GM19238 (cell line): Measurements from ENCODE around the gene S100A3.
"Not testable (repeated sequence)": the region's sequence is repeated elsewhere in the genome, so short reads cannot be mapped to it uniquely, and the experiment has no call there.

Experiments
- DNase-seq: peaks from one replicate; pipeline ENCODE4 v3.0.0; 2011; ENCODE audit warnings: low spot score; ENCODE audit not compliant: insufficient read length

Gene S100A3

DNA sequence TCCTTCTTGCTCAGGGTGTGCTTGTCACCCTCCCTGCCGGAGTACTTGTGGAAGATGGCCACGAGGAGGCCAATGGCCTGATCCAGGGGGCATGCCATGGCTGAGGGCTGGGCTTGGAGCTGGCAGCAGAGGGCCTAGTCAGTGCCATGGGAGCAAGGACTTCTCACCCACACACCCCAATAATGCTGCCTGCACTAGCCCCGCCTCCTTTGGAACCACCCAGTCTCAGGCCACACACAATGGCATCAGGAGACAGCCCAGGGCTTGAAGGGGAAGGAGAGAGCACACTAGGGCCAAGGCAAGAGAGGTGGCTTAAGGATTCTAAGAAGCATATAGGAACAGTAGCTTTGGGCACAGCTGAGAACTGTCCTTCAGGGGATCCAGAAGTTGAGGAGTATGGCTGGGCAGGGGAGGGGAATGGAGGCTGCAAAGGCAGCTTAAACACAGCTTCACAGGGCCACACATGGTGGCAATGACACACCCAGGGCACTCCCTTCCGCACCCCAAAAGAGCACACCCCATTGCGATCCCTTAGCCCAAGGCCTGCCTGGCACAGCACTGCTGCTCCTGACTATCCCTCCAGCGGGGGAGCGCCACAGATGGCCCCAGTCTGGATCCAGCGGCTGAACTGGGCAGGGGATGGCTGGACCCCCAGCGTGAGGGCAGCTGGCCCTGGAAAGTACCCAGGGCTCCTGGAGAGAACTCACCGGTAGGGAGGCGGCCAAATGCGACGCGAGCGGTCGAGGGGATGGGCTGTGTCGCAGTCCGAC, 13.6 kb downstream of the S100A3 start, which contains the start of gene S100A6:
S100A6 (minus strand) TSS at position 750 of the 770 bp plus-strand sequence; CDS start at position 98, 652 bp downstream.
- DNase-seq = no peak

DNA sequence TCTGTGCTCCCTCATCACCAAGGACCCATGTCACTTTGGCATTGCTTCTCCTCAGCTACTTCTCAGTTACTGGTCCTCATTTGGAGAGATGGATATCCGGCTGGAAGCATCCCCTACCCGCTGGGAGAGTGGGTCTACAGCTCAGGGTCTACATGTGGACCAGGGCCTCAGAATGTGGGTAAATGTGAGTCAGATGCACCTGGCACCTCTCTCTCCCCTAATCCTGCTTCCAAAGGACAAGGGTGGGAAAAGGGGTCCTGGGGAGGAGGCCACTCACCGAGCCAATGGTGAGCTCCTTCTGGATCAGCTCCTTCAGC, 14.2 kb downstream of the S100A3 start:
- DNase-seq = no peak

DNA sequence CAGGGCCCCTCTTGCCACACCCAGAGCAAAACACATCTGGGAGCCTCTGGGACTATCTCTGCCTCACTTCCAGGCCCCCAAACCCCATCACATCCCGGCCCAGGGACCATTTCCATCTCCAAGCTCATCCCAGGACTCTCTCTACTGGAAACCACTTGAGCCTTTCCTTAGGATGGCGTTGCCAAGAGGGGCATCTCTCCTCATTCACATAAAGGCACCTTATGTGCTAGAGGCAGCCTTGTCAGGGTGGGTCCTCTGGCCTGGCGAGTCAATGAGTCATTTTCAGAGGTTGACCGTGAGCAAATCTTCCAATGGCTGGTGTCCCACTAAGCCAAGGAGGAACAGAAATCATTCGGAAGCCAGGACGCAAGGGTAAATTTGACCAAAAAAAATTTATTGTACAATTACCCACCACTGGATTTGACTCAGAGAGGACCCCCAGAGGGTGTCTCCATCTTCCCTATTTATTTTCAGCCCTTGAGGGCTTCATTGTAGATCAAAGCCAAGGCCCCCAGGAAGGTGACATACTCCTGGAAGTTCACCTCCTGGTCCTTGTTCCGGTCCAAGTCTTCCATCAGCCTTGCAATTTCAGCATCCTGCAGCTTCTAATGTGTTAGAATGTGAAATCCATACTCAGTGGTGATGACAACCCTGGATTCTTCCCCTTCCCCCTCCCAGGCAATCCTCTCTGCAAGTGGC, 14.7 kb downstream of the S100A3 start:
- no peak for DNase-seq

DNA sequence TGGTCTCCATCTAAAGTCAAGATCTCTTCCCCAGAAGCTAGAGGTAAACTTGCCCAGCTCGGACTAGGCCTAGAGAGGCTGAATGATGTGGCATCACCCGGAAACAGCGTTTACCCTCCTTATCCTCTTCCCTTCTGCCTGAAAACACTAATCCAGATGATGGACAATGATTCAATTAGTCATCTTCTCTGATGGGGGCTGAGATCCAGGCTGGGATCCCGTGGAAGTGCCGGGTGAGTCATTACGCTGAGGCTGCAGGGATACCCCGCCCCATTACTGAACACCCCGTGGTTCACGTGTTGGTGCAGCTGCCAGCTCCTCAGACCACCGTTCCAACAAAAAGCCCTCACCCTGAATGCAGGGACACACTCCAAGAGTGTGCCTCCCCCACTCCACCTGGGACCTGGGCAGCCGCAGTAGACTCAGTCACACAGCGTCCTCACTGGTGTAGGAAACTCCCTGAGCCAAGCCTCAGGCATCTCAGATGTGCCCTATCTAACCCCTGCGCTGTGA, 15.3 kb downstream of the S100A3 start:
- no peak for DNase-seq

DNA sequence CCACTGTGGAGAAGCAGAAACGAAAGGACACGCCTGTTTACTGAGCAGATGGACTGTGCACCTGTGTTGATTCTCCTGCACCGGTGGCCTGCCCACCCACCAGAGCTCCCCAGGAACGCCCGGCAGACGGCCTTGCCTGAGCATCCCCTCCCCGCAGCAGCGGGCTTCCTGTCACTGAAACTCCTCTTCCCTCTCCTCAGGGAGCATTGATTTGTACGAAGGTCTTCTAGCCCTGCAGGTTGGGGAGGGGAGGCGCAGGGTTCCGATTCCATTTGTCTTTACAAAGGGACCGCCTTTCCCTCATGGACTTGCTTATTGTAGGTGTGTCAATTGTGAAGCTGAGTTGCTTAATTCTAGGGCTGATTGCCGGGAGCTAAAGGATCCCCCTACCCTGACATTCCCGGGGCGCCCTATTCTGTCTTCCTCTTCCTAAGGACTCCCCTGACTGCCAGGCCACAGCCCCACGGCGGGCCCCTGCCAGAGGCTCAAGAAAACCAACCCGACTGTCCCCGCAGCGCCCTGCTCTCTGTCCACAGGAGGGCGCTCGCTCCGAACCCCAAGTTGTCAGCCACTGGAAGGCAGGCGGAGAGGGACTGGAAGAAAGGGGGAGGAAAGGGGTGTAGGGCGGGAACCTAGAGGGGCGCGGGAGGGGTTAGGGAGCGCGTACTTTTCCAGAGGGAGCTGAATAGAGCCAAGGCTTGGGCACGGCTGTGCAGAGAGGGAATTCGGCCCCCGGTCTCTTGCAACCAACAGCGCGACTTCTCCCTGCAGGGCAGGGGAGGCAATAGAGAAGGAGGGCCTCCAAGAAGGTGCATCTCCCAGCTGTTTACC, 16.1 kb downstream of the S100A3 start:
- DNase-seq = peak; percentile 52

DNA sequence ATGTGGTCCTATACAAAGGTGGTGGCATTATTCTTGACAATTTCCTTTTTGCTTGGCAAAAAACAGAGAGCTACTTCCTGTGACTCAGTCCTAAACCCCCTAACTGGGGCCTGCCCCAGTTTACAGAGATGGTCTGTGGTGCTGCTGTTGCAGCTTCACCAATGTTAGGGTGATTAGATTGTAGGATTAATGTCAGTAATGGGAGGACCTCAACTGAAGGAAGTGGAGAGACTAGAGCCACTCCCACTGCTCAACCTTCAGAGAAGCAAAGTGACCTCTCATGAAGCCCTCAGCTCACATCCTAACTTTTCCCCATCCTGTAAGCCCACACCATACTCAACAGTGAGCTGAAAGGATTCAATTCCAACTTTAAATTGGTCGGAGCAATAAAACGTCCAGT, 16.9 kb downstream of the S100A3 start:
- no peak for DNase-seq

DNA sequence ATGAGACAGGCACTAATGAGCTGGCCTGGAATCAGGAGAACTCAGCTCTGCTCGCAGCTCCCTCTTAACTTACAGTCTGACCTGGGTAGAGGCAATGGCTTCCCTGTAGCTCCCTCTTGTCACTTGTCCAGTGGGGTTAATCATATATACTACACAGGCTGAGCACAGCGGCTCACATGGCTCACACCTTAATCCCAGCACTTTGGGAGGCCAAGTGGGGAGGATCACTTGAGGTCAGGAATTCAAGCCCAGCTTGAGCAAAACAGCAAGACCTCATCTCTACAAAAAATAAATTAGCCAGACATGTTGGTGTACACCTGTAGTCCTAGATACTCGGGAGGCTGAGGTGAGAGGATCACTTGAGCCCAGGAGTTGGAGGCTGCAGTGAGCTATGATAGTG, 17.4 kb downstream of the S100A3 start:
- DNase-seq = no peak

DNA sequence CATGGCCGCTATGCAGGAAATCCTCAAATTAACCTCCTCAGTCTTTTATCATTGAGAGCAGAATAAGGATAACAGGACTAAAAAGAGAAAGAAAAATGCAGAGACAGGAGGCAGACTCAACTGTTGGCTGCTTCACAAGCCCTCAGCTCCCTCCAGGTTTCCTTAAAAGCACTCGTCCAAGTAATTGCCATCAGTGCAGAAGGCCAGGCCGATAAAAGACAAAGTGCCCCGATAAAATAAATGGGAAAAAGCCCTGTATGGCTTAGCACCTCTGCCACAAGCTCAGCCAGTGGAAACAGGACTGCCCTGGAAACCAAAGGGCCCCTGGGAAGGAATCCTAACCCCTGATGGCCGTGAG, 21.4 kb downstream of the S100A3 start:
- DNase-seq = no peak

DNA sequence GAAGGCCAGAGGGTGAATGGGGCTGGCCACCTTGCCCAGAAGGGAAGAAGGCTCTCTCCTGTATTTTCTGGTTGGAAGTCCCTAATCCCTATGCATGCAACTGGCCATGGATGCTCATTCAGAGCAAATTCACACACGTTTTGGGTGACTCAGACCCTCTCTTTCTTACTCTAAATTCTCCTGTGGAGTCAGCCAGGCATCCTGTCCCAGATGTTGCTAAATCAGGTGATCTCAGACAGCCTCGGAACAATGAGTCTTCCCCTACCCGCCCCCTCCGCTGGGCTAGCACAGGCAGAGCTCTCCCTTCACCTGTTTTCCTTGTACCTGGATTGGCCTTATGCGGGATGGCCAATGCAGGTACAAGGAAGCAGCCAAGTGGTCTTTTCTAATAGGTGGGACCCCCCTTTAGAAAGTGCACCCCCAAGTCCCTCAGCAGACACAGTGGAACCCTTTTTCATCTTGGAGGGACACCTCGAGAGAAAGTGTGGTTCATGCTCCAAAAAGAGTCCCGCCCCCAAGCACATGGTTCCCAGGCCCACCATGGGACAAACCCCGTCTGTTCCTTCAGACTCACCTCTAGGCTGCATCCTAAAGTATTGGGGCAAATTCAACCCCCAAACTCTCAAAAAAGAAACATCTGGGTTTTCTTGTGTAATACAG, 21.9 kb downstream of the S100A3 start:
- no peak for DNase-seq

DNA sequence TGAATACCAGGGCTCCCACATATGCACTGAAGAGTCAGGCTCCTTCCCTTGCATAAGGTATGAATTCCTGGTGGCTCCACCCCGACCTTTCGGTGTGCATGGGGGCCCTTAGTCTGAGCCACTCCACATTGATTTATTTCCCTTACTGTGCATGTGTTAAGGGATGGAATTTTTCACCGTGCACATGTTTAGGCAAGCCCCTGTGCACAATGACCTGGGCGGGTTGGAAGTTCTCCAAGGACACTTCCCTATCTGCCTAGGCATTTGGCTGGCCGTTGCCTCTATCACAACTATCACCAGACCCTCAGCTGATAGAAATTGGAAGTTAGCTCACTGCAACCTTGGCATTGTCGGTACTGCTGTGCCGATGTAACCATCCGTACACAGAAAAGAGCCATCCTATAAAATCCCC, 22.9 kb downstream of the S100A3 start:
- DNase-seq = no peak

DNA sequence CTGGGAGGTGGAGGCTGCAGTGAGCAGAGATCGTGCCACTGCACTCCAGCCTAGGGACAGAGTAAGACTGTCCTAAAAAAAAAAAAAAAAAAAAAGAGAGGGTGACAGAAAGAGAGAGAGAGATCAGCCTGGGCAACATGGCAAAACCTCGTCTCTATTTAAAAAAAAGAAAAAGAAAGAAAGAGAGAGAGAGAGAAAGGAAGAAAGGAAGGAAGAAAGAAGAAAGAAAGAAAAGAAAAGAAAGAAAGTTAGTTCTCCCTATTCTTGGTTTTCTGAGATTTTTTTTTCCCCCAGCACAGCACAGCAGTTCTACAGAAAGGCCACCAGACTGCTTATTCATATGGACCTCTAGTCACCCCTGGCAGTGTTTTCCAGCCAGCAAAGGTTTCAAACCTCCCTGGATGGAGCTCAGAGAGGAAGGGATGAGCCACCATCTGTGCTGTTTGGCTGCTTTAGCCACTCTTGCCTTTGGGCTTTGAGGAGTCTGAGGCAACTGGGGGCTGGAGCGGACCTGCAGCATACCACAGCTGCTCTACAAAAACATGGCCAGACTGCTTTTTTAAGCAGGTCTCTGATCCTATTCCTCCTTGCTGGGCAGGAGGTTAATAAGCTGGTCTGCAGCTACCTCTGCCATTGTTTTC, 23.9 kb downstream of the S100A3 start:
- no peak for DNase-seq

DNA sequence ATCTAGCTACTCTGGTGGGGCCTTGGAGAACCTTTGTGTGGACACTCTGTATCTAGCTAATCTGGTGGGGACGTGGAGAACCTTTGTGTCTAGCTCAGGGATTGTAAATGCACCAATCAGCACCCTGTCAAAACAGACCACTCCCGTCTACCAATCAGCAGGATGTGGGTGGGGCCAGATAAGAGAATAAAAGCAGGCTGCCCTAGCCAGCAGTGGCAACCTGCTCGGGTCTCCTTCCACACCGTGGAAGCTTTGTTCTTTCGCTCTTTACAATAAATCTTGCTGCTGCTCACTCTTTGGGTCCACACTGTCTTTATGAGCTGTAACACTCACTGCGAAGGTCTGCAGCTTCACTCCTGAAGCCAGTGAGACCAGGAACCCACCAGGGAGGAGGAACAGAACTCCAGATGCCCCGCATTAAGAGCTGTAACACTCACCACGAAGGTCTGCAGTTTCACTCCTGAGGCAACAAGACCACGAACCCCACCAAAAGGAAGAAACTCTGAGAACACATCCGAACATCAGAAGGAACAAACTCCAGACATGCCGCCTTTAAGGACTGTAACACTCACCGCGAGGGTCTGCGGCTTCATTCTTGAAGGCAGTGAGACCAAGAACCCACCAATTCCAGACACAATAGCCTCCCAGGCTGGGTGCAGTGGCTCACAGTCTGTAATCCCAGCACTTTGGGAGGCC, 26.6 kb downstream of the S100A3 start:
- DNase-seq = not testable (repeated sequence)

DNA sequence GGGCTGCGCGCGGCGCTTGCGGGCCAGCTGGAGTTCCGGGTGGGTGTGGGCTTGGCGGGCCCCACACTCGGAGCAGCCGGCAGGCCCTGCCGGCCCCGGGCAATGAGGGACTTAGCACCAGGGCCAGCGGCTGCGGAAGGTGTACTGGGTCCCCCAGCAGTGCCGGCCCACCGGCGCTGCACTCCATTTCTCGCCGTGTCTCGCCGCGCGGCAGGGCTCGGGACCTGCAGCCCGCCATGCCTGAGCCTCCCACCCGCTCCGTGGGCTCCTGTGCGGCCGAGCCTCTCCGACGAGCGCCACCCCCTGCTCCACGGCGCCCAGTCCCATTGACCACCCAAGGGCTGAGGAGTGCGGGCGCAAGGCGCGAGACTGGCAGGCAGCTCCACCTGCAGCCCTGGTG, 27.2 kb downstream of the S100A3 start:
- not testable (repeated sequence) for DNase-seq

DNA sequence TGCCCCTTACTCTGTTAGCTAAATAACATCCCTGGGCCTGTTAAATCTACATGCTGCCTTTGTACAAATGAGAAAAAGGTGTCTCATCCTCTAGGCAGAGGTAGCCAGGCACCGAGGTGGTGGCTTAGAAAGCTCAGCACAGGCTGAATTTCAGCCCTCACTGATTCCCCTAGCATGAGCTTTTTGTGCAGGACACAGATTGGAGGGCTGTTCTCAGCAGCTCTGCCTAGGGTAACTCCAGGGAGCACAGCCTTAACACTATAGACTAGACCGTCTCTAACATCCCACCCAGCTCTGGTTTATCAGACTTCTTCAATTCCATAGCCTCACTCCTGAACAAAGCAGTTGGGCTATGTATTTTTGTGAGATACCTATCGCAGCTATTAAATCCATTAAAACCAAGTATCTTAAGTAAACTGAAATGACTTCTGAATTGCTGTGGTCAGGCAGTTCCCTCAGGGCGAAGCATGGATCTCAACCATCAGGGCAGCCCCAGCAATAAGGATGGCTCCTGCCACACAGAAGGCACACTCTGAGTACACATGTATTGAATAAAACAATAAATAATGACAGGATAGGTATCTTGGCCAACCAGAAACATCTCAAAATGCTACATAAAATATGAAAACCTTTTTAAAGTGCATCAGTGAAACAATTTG, 28.1 kb downstream of the S100A3 start:
- no peak for DNase-seq

DNA sequence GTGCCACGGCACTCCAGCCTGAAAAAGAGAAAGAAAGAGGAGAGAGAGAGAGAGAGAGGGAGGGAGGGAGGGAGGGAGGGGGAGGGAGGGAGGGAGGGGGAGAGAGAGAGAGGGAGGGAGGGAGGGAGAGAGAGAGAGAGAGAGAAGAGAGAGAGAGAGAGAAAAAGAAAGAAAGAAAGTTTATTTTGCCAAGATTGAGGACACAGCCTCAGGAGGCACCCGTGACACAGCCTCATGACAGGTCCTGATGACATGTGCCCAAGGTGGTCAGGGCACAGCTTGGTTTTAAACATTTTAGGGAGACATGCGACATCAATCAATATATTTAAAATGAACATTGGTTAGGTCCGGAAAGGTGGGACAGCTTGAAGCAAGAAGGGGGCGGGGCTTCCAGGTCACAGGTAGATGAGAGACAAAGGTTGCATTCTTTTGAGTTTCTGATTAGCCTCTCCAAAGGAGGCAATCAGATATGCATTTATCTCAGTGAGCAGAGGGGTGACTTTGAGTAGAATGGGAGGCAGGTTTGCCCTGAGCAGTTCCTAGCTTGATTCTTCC, 28.8 kb downstream of the S100A3 start:
- DNase-seq = not testable (repeated sequence)

DNA sequence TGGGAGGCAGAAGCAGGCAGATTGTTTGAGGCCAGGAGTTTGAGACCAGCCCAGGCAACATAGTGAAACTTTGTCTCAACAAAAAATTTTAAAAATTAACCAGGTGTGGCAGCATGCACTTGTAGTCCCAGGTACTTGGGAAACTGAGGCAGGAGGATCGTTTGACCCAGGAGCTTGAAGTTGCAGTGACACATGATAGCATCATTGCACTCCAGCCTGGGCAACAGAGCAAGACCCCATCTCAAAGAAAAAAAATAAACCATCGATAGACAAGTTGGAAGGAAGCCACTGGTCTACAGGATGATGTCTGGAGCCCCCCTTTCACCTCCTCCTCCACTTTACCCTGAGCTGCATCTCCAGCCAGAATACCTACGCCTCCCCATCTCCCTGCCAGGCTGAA, 29.8 kb downstream of the S100A3 start:
- DNase-seq = no peak

DNA sequence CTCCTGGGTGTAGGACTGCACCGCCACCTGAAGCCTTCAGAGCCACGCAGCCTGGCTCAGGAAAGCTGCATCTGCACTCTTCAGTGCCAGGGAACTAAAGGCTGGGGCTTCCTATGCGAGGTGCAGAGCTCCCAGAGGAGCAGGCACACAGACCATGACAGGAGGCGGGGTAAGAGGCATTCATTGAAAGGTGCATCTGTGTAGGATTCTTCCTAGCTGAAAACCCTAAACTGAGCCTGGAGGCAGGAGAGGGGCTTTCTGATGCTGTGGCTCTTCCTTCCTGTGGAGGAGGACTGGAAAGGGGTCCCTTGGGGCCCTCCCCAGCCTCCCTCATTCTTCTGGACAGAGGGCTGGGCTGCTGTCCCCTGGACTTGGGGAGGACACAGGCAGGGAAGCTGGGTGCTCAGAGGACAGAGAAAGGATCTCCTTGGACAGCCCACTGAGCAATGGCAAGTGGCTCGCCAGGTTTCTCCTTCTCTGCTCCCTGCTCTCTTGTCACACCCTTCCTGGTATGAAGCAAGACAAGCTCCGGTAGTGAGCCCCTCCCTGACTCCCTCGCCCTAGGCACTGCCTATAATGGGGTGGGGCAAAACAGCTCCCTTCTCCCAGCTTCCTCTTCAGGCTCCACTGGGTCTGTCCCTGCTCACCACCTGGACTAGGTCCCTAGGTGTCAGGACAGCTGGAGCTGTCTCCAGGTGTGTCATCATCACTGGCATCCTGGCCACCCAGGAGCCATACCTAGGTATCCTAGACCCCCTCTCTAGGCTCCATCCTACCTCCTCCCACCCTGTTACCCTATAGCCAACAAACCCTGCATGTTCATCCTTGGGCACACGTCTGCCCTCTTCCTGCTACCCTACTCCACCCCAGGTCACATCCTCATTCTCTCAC, 33.3 kb downstream of the S100A3 start:
- no peak for DNase-seq

DNA sequence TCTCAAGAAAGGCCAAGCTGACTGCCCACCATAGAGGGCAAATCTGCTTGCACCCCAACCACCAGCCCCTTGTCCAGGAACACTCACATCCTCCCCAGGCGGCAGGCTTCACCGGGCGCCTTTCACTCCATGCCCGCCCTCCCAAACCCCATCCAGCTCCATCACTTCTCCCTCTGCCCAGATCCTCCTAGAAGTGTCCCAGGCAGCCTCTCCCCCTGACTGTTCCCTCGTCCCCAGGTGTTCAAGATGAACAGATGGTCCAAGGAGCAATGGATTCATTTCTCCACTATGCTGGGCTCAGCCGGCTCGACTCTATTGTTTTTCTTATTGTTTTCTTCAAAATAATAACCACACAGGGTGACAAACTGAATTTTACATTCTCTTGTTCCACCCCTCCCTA, 35.4 kb downstream of the S100A3 start:
- DNase-seq = no peak

DNA sequence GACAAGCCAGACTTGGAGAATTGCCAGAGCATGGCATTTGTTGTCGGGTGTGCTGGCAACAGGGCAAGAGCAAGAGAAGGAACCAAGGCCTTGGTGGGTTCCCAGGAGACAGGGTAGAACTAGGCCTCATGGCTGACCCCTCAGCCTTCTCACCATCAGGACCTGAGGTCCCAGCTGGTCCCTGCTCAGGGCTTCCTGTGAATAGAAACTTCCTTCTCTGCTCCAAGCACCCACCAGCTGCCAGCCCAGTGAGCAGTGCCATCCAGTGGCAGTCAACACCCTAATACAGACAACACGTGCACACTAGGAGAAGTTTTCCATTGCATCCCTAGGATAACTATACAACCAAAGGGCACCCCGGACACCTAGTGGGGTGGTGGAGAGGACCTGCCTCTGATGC, 36.0 kb downstream of the S100A3 start:
- no peak for DNase-seq
